IMR-90 (cell line): ENCODE results near the gene OAS3. TPM values are rescaled to one million over a fixed set of nuclear protein-coding genes. Genes with fewer than 3 reads are reported as not detected.

ENCODE experiments used
- ATAC-seq: fragments of 200-7000 bp; cut with Tn5 transposase; 2 replicates; pipeline ENCODE4 v1.9.1; 2020; ENCODE audit warnings: low read depth, mild to moderate bottlenecking, moderate library complexity
- BruUV-seq: library from RNA; stranded (reverse); fragments of 400-500 nt; replicated peaks from 2 replicates; lab custom pipeline; 2021; lab: Mats Ljungman, UMichigan
- CTCF ChIA-PET: fragments of 300-600 bp; formaldehyde crosslinking; extraction: SDS; loops from one replicate; lab custom pipeline; 2021; ENCODE audit warnings: antibody characterized with exemption; lab: Yijun Ruan, JAX
- POLR2A ChIA-PET: fragments of 300-600 bp; sonication (Branson Sonifier 250); formaldehyde crosslinking; loops from one replicate; lab custom pipeline; 2022; ENCODE audit warnings: antibody characterized with exemption; ENCODE audit not compliant: unreplicated experiment; lab: Charles Lee
- DNase-seq: peaks from one replicate; pipeline ENCODE4 v3.0.0; 2013
- H2AFZ ChIP-seq: replicated peaks from 2 replicates; pipeline ENCODE3; 2013; ENCODE audit warnings: low read length, mild to moderate bottlenecking; ENCODE audit not compliant: poor library complexity
- H2AK5ac ChIP-seq: 2 replicates; pipeline ENCODE4 v1.6.1; 2013; ENCODE audit warnings: low read depth, low read length, inconsistent platforms
- H2AK9ac ChIP-seq: replicated peaks from 2 replicates; pipeline ENCODE3; 2013; ENCODE audit warnings: mild to moderate bottlenecking, low read depth, low read length, moderate library complexity; ENCODE audit not compliant: poor library complexity
- H2BK120ac ChIP-seq: 2 replicates; pipeline ENCODE4 v1.6.1; 2013; ENCODE audit warnings: low read depth, low read length, inconsistent platforms
- H2BK15ac ChIP-seq: 3 replicates; pipeline ENCODE4 v1.6.1; 2013; ENCODE audit warnings: low read depth, low read length, inconsistent platforms
- H2BK20ac ChIP-seq: 2 replicates; pipeline ENCODE4 v1.6.1; 2013; ENCODE audit warnings: low read depth, mild to moderate bottlenecking, inconsistent platforms, low read length, moderate library complexity
- H2BK5ac ChIP-seq: 2 replicates; pipeline ENCODE4 v1.6.1; 2013; ENCODE audit warnings: mild to moderate bottlenecking, low read depth, low read length, inconsistent platforms; ENCODE audit not compliant: poor library complexity, severe bottlenecking
- H3K14ac ChIP-seq: replicated peaks from 2 replicates; pipeline ENCODE4 v1.6.1; 2013; ENCODE audit warnings: low read depth, low read length, inconsistent platforms
- H3K18ac ChIP-seq: 2 replicates; pipeline ENCODE4 v1.6.1; 2013; ENCODE audit warnings: low read depth, low read length, control low read depth
- H3K23ac ChIP-seq: 2 replicates; pipeline ENCODE4 v1.6.1; 2013; ENCODE audit warnings: low read depth, low read length, inconsistent platforms
- H3K27ac ChIP-seq: 2 replicates; pipeline ENCODE4 v1.5.1; 2013; ENCODE audit warnings: mild to moderate bottlenecking, control low read depth, low read length; ENCODE audit not compliant: insufficient read depth
- H3K27me3 ChIP-seq: 2 replicates; pipeline ENCODE4 v1.6.1; 2013; ENCODE audit warnings: low read length; ENCODE audit not compliant: control insufficient read depth, insufficient read depth
- H3K36me3 ChIP-seq: 2 replicates; pipeline ENCODE4 v1.6.1; 2013; ENCODE audit warnings: low read length, mixed read lengths; ENCODE audit not compliant: control insufficient read depth, insufficient read depth
- H3K4ac ChIP-seq: 2 replicates; pipeline ENCODE4 v1.6.1; 2013; ENCODE audit warnings: low read depth, low read length, inconsistent platforms
- H3K4me1 ChIP-seq: 2 replicates; pipeline ENCODE4 v1.6.1; 2013; ENCODE audit warnings: low read length, mixed read lengths; ENCODE audit not compliant: control insufficient read depth, insufficient read depth
- H3K4me2 ChIP-seq: 2 replicates; pipeline ENCODE4 v1.6.1; 2013; ENCODE audit warnings: low read depth, mild to moderate bottlenecking, control low read depth, low read length, moderate library complexity
- H3K4me3 ChIP-seq: 2 replicates; pipeline ENCODE4 v1.5.1; 2013; ENCODE audit warnings: low read depth, mild to moderate bottlenecking, control low read depth, low read length, moderate library complexity; ENCODE audit not compliant: insufficient read depth
- H3K56ac ChIP-seq: 2 replicates; pipeline ENCODE4 v1.6.1; 2013; ENCODE audit warnings: low read length, inconsistent platforms; ENCODE audit not compliant: insufficient read depth; ENCODE audit errors: extremely low read depth
- H3K79me1 ChIP-seq, 2 experiments: 2 replicates each; pipeline ENCODE4 v1.6.1; 2013; ENCODE audit warnings: low read length in 2 of 2, inconsistent platforms in 1 of 2, low read depth in 1 of 2
- H3K9ac ChIP-seq: 2 replicates; pipeline ENCODE4 v1.6.1; 2013; ENCODE audit warnings: low read depth, low read length, control low read depth
- H3K9me1 ChIP-seq: 2 replicates; pipeline ENCODE4 v1.6.1; 2013; ENCODE audit warnings: low read length, inconsistent platforms; ENCODE audit not compliant: insufficient read depth
- H3K9me3 ChIP-seq: 2 replicates; pipeline ENCODE4 v1.6.1; 2013; ENCODE audit warnings: low read length; ENCODE audit not compliant: control insufficient read depth, insufficient read depth
- H4K20me1 ChIP-seq: 2 replicates; pipeline ENCODE4 v1.6.1; 2013; ENCODE audit warnings: low read length, inconsistent platforms; ENCODE audit not compliant: insufficient read depth
- H4K5ac ChIP-seq: 2 replicates; pipeline ENCODE4 v1.6.1; 2013; ENCODE audit warnings: mild to moderate bottlenecking, low read depth, low read length, control low read depth
- H4K8ac ChIP-seq, 2 experiments: 2 replicates each; pipeline ENCODE4 v1.6.1; 2013; ENCODE audit warnings: low read depth in 2 of 2, low read length in 2 of 2, control low read depth in 1 of 2, inconsistent platforms in 1 of 2
- H4K91ac ChIP-seq: 2 replicates; pipeline ENCODE4 v1.6.1; 2013; ENCODE audit warnings: low read depth, low read length, inconsistent platforms; ENCODE audit not compliant: insufficient read depth
- RCOR1 ChIP-seq: IDR thresholded peaks from 2 replicates; pipeline ENCODE4 v1.6.1; 2012; ENCODE audit warnings: mild to moderate bottlenecking, low read length, improper control_type of control experiment; ENCODE audit not compliant: insufficient replicate concordance
- WGBS, 2 experiments: methylation state at CpG; one replicate each; pipeline versions ENCODE4 v1.1.5 to v1.1.7; 2013; ENCODE audit warnings: missing lambda C conversion rate in 2 of 2; ENCODE audit not compliant: insufficient read length in 1 of 2; ENCODE audit errors: extremely low coverage in 2 of 2; 5-methylcytosine and 5-hydroxymethylcytosine counted together
- dilution Hi-C: fragments of 300-500 bp; cut with HindIII; formaldehyde crosslinking; loops from one replicate; pipeline ENCODE4 v1.14.3; 2018; ENCODE audit warnings: low sequenced_read_pairs; ENCODE audit not compliant: unreplicated experiment
- in situ Hi-C: fragments of 300-500 bp; cut with MboI; formaldehyde crosslinking; loops from 3 replicates; pipeline ENCODE4 v1.14.3; 2019; ENCODE audit warnings: low sequenced_read_pairs, inconsistent platforms, mixed read lengths
- intact Hi-C: fragments of 100-400 bp; cut with micrococcal nuclease; formaldehyde crosslinking; loops from 2 replicates; pipeline ENCODE4 v1.10.0; 2022
- polyA plus RNA-seq, 3 experiments: library from polyadenylated mRNA; depleted of rRNA; stranded (reverse); fragments of >200 nt; gene quantifications; 2 replicates each; pipeline ENCODE4 v1.2.3, GENCODE V29; 2012; ENCODE audit warnings: low replicate concordance in 1 of 3
- total RNA-seq: library from RNA; depleted of rRNA; stranded (reverse); fragments of >200 nt; gene quantifications from 2 replicates; pipeline ENCODE4 v1.2.3, GENCODE V29; 2012

Gene OAS3
- total and polyA plus RNA-seq, 2 of the 4 experiments (the other 2 are of a cell fraction) = 4.1 to 7.8 TPM

DNA sequence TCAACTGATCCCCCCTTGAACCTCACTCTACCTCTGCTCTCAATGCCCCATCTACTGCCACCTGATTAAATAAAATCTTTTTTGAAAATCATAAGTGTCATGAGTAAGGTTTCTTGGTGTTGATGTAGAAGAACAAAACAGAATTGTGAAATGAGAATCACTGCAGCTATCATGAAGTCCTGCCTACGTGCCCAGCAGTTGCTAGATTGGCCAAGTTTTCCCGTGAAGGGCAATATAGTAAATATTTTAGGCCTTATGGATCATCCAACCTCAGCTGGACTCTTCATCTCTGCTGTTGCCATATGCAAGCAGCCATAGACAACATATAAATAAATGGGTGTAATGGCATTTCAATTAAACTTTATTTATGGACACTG lies 5.2 kb upstream of the OAS3 start:
- H3K9me3 ChIP-seq = no peaks in the 10 kb centered on the region
- BruUV-seq = no TSS peak
- no peaks in the 10 kb centered on the region for H3K4me1 ChIP-seq
- ChIA-PET CTCF (no interaction called here), POLR2A (no interaction called here)
- H3K56ac ChIP-seq = no peak overlapping the region
- no peaks in the 10 kb centered on the region for H3K36me3 ChIP-seq
- H2AK5ac ChIP-seq = no peak overlapping the region
- no peak overlapping the region for H2BK120ac ChIP-seq
- no peak overlapping the region for H3K4ac ChIP-seq
- no peaks in the 10 kb centered on the region for H3K9me1 ChIP-seq
- H2AFZ ChIP-seq = no peak overlapping the region
- ATAC-seq (no peak), DNase-seq (no peak)
- no peaks in the 10 kb centered on the region for H3K27me3 ChIP-seq
- H2BK20ac ChIP-seq = no peak overlapping the region
- no peak overlapping the region for H3K27ac ChIP-seq
- no peak overlapping the region for H4K8ac ChIP-seq
- dilution Hi-C loops = no loop called here
- no peak overlapping the region for H3K4me2 ChIP-seq
- H3K9ac ChIP-seq = no peak overlapping the region
- WGBS, 2 experiments = 86% methylated on average over 1 of the region's 2 CpGs; no CpG with 5 or more reads in 1 of the 2 experiments
- H4K20me1 ChIP-seq = no peaks in the 10 kb centered on the region
- TF ChIP-seq RCOR1 = no peak
- no peak overlapping the region for H4K91ac ChIP-seq
- no peaks in the 10 kb centered on the region for H3K79me1 ChIP-seq
- intact Hi-C loops = no loop called here
- H3K14ac ChIP-seq = no peak overlapping the region
- H3K4me3 ChIP-seq = no peak overlapping the region
- no peak overlapping the region for H3K18ac ChIP-seq
- no peak overlapping the region for H2AK9ac ChIP-seq
- no peak overlapping the region for H2BK15ac ChIP-seq
- H4K5ac ChIP-seq = no peak overlapping the region
- no peak overlapping the region for H2BK5ac ChIP-seq
- in situ Hi-C loops = no loop called here
- no peak overlapping the region for H3K23ac ChIP-seq
